HT-29 (cell line): ENCODE data around the gene UVRAG. TPM values are rescaled to one million over a fixed set of nuclear protein-coding genes. Genes with fewer than 3 reads are reported as not detected.

Source experiments
- DNase-seq: peaks from one replicate; pipeline ENCODE4 v3.0.0-alpha.2; 2015; ENCODE audit warnings: low spot score
- total RNA-seq: library from RNA; depleted of rRNA; stranded (reverse); fragments of >200 nt; shearing (Covaris generic); gene quantifications from 2 replicates; pipeline ENCODE4 v1.2.3, GENCODE V29; 2014

UVRAG gene
- total RNA-seq, 1 experiment from 2014 or later = 11.9 TPM

- peak; percentile 88 for DNase-seq
Measured at GRCh38 chr11:76147106-76147740, 332.2 kb downstream of the UVRAG start.

GRCh38 chr11:76148231-76148630 is 333.2 kb downstream of the UVRAG start:
- peak; percentile 69 for DNase-seq

- peak; percentile 63 for DNase-seq
Measured at GRCh38 chr11:76148941-76149613, 334.1 kb downstream of the UVRAG start.

- no peak for DNase-seq
Measured at GRCh38 chr11:76149713-76150112, 334.7 kb downstream of the UVRAG start.

DNA sequence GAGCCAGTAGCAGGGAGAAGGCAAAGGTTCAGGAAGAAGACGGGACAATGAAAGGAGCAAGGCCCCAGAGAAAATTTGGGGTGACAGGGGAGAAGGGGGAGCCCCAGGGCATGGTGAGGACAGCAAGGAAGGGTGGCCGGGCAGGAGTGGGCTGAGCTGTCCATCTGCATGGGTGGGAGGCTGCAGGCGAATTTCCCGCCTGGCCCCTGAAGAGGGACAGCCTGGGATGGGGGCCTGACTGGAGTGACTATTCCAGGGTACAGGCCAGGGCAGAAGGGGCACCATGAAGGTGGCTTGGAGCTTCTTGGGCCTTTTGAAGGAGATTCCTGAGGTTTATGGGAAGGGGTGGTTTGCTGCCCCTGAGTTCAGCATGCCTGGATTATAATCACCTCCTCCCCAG is 335.1 kb downstream of the UVRAG start:
- no peak for DNase-seq

GRCh38 chr11:76151556-76152085 is 336.6 kb downstream of the UVRAG start:
- DNase-seq = no peak

DNA sequence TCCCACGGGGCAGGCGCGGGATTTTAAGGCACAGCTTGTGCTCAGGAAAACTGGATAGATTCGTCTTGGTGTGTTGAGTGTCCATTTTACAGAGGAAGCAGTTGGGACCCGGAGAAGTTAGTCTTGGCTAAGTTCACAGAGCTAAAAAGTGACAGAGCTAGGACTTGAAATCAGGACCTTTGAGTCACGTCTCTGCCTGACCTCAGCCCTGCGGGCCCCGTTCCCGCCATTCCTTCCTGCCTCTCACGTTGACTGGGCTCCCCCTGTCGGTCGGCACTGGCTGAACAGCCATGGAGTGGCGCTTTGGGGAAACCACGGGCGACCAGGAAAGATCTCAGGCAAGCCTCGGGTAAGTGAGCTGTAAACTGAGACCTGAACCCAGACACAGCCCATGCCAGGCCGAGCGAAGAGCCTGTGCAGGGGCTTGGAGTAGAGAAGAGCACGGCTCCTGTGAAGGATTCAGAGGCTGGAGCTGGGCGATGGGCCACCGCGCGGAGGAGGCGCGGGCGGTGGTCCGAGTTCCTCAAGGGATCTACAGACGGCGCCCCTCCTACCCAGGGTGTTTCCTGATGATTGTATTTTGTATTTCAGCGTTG is 337.2 kb downstream of the UVRAG start:
- DNase-seq = peak; percentile 86

- no peak for DNase-seq
Measured at GRCh38 chr11:76152741-76153570, 337.9 kb downstream of the UVRAG start.

DNA sequence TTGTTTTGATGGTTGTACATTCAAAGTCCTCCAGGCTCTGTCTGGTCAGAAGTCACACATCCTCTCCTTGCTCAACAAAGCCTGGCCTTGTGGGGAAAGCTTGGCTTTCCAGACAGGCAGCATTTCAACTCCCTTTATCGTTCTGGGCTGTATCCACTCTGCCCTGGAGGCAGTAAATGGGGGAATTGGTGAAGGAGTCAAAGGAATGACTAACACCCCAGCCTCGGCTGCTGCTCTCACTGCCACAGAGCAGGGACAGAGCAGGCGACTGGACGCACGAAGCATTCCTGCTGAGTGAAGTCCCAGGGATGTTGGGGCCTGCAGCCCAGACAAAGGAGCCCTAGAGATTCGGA is 338.5 kb downstream of the UVRAG start:
- peak; percentile 16 for DNase-seq

DNA sequence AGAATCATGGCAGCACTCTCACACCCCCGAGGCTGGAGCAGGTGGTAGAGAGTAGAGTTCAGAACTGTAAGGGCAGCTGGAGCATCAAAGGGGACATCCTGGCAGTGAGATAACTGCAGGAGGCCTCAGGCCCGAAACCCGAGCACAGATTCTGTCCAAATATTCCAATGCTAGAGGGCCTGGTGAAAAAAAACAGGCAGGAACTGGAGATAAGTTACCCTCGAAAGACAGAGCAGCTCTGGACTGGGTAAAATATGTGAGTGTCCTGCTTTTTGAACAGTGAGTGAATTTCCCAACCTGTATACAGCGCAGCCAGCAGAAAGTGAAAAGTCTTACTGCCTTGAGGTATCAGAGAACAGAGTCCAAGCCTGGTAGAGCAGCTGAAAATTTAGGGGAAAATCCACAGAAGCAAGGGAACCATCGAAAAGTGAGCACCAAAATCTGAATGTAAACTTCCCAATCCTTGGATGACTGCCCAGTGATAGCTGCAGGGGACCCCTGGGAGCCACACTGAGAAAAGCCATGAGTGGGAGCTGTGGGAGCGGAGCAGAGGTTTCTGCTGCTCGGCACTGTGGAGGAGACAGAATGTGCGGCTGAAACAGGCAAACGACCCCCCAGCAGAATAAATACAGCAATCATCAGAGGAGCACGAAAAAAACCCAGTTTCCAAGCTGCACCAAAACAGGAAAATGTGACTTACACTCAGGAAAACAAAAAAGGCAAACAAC is 340.7 kb downstream of the UVRAG start:
- no peak for DNase-seq

DNA sequence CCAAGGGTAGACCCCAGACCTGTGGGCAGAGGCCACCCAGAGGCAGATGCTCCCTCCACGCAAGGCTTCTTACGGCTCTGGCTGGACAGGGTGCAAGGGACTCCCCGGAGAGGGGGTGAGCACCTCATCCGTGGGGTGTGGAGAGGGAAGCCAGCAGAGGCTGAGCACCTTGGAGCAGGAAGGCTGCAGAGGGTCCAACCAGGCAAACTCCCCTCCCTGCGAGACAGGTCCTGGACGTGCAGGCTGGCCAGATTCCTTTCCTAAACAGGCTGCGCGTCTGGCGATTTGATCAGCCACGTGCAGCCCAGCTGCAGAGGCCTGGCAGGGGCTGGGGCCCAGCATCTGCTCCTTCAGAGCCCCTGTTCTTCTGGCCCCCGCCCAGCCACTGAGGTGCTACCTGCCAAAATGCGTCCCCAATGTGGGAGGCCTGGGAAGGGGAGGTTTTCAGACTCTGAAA is 342.0 kb downstream of the UVRAG start:
- DNase-seq = no peak

- DNase-seq = no peak
Measured at GRCh38 chr11:76157891-76158290, 342.9 kb downstream of the UVRAG start.

DNA sequence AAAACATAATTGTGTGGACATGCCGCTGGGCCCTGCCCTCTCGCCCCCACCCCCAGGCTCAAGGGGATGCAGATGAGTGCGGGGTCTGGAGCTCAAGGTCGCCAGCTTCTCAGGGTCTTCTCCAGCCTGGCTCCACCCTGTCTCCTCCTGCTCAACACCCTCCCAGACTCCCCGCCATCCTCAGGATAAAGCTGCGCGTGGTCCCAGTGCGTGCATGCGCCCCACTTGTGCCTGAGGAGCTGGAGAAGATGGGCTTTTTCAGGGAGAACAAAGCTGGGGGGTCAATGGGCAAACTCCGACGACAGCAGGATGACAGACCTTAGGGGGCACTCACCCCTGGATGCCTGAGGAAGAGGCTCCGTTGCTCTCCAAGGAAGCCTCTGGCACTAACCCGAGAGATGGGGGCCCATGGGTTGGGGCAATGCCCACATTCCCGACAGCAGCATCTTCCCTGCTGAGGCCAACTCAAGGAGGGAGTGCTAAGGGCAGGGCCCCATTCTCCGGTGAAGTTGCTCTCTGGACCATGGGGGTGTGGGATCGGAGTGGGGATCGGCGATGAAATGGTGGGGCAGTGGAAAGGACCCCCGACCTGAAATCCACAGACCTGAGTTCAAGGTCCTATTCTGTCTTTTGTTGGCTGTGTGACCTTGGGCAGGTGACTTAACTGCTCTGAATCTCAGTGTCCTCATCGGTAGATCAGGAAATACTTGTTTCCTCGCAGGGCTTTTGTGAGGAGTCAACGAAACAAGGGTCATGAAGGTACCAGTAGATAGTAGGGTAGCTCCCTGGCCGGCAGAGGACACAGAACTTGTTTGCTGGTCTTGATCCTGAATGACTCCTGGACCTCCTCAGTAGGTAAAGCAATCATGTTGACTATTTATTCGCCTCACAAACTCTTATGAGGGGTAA is 343.6 kb downstream of the UVRAG start:
- DNase-seq = no peak

GRCh38 chr11:76159303-76159937 is 344.4 kb downstream of the UVRAG start:
- no peak for DNase-seq

DNA sequence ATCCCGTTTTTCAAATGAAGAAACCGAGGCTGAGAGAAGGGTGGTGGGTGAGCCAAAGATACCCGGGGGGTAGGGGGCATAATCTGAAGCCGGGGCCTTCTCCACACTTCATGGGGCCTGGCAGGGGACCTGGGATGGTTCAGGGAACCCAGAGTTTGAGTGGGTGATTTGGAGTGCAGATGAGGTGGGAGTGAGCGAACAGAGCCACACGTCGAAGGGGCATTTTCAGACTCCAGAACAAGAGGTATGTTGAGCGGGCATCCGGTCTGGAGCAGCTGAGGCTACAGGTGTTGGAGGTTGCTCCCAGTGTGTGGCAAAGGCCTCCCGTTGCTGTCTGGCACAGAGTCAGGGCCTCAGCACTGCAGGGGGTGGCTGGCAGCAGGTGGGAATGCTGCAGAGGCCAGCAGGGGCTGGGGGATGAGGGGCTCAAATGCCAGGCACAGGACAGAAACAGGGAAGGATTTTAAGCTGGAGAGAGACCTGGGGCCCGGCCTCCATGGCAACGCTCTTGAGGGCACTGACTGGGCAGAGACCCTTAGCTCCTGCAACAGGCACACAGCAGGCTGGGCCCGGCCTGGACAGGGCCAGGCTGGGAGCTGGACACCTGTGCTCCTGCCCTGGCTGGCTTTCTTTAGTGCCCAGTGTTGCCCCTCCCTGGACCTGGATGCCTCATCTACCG is 345.1 kb downstream of the UVRAG start:
- no peak for DNase-seq

DNA sequence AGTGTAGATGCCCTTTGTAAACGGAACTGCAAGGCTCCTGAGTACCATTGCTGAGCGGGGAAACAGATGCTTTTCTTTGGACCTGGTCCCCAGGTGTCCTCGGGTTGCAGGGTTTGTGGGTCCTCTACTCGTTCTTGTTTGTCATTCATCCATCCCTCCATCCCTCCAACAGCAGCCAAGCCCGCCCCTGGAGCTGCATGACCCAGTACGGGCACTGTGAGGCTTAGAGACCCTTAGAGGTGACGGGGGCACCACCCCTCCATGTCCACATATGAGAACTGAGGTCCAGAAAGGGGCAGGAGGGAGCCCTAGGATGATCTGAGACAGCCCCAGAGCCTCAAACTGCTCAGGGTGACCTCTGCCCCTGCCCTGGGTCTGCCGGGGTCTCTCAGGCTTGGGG is 345.8 kb downstream of the UVRAG start:
- no peak for DNase-seq

- no peak for DNase-seq
Measured at GRCh38 chr11:76161261-76161961, 346.4 kb downstream of the UVRAG start.
